DND-41 (cell line): ENCODE measurements around the gene ADORA2A.

Experiments used
- CTCF ChIP-seq: IDR thresholded peaks from 2 replicates; pipeline ENCODE4 v1.5.1; 2012; ENCODE audit warnings: borderline replicate concordance, low read length, moderate library complexity, mild to moderate bottlenecking; ENCODE audit not compliant: poor library complexity, severe bottlenecking; ENCODE audit errors: extremely low read depth
- EZH2 ChIP-seq: IDR thresholded peaks from 3 replicates; pipeline ENCODE4 v1.6.1; 2012; ENCODE audit warnings: borderline replicate concordance, low read depth, mild to moderate bottlenecking, moderate library complexity, low read length, inconsistent platforms; ENCODE audit not compliant: severe bottlenecking

GRCh38 chr22:24433828-24434470 is 6.5 kb downstream of the ADORA2A start:
- TF ChIP-seq CTCF, result no peak
- no peak for TF ChIP-seq EZH2
